ENCODE data around the gene CXCL1.

The CXCL1 gene

DNA sequence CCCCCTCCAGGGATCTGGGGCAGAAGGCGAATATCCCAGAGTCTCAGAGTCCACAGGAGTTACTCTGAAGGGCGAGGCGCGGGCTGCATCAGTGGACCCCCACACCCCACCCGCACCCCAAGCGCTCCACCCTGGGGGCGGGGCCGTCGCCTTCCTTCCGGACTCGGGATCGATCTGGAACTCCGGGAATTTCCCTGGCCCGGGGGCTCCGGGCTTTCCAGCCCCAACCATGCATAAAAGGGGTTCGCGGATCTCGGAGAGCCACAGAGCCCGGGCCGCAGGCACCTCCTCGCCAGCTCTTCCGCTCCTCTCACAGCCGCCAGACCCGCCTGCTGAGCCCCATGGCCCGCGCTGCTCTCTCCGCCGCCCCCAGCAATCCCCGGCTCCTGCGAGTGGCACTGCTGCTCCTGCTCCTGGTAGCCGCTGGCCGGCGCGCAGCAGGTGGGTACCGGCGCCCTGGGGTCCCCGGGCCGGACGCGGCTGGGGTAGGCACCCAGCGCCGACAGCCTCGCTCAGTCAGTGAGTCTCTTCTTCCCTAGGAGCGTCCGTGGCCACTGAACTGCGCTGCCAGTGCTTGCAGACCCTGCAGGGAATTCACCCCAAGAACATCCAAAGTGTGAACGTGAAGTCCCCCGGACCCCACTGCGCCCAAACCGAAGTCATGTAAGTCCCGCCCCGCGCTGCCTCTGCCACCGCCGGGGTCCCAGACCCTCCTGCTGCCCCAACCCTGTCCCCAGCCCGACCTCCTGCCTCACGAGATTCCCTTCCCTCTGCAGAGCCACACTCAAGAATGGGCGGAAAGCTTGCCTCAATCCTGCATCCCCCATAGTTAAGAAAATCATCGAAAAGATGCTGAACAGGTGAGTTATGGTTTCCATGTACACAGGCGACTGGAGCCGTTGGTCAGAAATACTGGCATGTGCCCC is at the start of gene CXCL1:
Gene CXCL1 (plus strand): TSS at position 264 of the 926 bp plus-strand sequence. CDS start 78 bp downstream, at position 342.
- no peak for DNase-seq (ENCODE audit: low read depth)

- DNase-seq (ENCODE audit: low read depth) = no peak
Observed at GRCh38 chr4:73821325-73821724, 47.9 kb upstream of the CXCL1 start.

DNA sequence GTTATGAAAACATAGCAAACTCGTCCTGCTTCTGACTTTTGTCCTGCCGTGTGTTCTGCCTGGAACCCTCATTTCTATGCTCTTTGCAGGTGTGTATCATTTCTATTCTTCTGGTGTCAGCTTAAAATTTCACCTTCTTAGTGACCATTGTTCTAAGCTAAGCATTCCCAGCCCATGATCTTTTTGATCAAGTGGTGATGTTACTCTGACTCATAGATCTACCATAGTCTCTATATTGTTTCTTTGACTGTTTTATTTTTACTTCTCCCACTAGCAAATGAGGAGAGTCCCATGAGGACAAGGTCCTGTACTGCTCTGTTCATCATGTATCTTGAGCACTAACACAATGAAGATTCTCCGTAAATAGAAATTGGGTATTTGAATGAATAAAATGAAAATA is 46.8 kb upstream of the CXCL1 start:
- no peak for DNase-seq (ENCODE audit: low read depth)

GRCh38 chr4:73822812-73823504 is 46.2 kb upstream of the CXCL1 start:
- DNase-seq (ENCODE audit: low read depth) = no peak

DNA sequence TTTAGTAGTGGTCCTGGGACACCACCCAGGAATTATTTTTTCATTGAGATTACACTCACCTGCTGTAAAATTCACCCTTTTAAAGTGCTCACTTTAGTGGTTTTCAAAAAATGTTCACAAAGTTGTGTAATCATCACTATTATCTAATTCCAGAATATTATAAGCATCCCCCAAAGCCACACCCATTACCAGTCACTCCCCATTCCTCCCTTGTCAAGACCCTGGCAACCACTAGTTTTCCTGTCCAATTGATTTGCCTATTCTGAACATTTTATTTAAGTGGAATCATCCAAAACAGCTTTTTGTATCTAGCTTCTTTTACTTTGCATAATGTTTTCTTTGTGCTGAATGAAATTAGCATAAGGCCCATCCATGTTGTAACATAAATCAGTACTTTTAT is 45.4 kb upstream of the CXCL1 start:
- DNase-seq (ENCODE audit: low read depth) = no peak

- DNase-seq (ENCODE audit: low read depth) = no peak
Observed at GRCh38 chr4:73828956-73829355, 40.2 kb upstream of the CXCL1 start.

GRCh38 chr4:73831569-73831968 is 37.6 kb upstream of the CXCL1 start:
- no peak for DNase-seq (ENCODE audit: low read depth)

DNA sequence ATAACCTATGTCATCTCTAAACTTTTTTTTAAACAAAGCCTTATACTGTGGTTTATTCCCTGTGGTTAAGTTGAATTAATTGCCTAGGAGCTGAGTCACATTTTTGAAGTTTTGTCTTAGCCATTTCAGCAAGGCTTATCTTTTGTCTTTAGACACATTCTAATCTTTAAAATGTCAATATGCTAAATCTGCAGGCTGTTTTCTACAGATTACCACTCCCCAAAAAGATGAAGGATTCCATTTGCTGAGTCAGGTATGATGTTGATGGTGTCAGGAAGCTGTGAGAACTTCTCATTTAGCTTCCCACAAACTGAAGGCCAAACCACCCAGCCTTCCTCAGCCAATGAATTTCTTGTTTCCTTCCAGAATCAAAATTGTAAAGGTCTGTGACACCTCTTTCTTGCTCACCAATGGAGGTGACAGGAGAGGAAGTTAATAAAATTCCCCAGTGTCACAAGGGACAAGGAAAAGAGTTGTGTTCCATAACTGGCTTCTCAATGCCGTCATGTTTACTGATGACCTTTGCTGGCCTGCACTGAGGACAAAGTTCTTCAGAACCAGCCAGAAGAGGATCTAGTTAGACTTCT is 36.4 kb upstream of the CXCL1 start:
- no peak for DNase-seq (ENCODE audit: low read depth)

DNA sequence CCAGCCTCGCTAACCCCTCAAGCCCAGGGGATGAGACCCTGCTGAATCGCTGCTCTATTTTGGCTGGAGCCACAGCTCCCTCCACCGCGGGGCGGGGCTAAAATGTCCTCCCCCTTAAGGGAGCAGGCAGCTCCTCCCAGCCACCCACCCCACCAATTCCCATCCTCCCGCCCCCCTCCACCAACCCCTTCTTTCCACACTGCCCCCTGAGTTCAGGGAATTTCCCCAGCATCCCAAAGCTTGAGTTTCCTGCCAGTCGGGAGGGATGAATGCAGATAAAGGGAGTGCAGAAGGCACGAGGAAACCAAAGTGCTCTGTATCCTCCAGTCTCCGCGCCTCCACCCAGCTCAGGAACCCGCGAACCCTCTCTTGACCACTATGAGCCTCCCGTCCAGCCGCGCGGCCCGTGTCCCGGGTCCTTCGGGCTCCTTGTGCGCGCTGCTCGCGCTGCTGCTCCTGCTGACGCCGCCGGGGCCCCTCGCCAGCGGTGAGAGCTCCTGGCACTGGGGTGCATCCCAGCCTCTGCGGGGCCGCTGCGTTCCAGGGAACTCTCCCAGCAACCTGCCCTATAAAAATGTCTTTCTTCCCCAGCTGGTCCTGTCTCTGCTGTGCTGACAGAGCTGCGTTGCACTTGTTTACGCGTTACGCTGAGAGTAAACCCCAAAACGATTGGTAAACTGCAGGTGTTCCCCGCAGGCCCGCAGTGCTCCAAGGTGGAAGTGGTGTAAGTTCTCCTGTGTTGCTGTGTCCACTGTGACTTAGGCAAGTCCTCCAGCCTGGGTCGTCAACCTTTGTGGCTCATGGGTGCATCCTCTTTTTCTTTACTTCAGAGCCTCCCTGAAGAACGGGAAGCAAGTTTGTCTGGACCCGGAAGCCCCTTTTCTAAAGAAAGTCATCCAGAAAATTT is 32.6 kb upstream of the CXCL1 start, which contains the start of gene CXCL6:
Gene CXCL6 (plus strand): TSS at position 306 of the 907 bp plus-strand sequence. CDS start 73 bp downstream, at position 379.
- DNase-seq (ENCODE audit: low read depth) = no peak

DNA sequence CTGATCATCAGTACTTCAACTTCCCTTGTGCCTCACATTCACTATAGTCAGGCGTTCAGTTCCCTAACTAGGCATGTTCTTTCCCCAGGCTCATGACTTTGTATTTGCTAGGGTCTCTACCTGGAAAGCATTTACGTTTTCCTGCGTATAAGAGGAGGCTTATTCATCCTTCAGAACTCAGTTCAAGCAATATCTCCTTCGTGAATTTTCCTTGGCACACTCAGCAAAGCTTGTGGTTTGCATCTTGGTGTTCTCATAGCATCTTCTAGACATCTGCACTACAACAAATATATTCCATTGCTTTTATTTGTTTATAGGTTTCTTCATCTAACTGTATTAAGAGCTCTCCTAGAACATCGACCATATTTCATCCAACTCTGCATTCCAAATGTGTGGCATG is 30.1 kb upstream of the CXCL1 start:
- no peak for DNase-seq (ENCODE audit: low read depth)

GRCh38 chr4:73839715-73840114 is 29.5 kb upstream of the CXCL1 start:
- DNase-seq (ENCODE audit: low read depth) = no peak

GRCh38 chr4:73841243-73841925 is 27.8 kb upstream of the CXCL1 start:
- DNase-seq (ENCODE audit: low read depth) = no peak

DNA sequence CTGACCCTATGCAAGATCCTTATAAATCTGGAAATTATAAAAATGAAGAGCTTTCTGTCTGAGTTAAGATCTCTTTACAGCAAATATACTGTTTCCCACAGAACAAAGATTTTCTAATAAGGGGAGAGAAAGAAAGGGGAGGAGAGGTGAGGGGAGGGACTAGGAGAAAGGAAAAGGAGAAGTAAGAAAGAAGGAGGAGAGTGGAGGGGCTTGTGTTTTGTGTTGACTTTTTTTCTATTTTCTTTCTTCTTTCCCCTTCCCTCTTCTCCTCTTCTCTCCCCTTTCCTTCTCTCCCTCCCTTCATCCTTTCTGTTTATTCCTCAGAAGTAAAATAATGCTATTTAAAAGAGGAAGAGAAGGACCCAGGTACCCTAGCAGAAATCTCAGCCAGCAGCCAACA is 26.5 kb upstream of the CXCL1 start:
- no peak for DNase-seq (ENCODE audit: low read depth)

GRCh38 chr4:73843369-73843768 is 25.8 kb upstream of the CXCL1 start:
- no peak for DNase-seq (ENCODE audit: low read depth)

- DNase-seq (ENCODE audit: low read depth) = no peak
Observed at GRCh38 chr4:73844345-73844744, 24.8 kb upstream of the CXCL1 start.

- DNase-seq (ENCODE audit: low read depth) = no peak
Observed at GRCh38 chr4:73844806-73845205, 24.4 kb upstream of the CXCL1 start.

DNA sequence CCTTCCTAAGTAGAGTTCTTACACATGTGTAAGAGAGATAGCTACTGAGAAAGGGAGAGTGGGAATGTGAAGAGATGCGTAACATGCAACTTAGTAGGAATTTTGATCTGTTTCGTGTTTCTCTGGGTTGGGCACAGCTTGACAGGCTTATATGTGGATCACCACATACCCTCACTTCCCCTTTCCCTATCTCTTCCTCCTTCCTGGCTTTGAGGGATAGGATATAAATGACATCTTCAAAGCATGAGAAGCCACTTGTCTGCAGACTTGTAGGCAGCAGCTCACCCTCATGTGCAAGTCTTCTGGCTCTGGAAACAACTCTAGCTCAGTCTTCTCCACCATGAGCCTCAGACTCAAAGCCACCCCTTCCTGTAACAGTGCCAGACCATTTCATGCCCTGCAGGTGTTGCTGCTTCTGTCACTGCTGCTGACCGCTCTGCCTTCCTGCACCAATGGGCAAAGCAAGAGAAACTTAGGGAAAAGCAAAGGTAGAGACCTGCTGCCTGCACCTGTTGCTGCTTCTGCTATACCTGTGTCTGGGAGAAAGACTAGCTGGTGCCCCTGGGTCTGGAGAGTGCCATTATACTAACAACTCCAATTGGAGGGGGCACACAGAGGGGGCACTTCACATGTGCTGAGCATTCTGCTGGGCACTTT is 21.5 kb upstream of the CXCL1 start:
- no peak for DNase-seq (ENCODE audit: low read depth)

DNA sequence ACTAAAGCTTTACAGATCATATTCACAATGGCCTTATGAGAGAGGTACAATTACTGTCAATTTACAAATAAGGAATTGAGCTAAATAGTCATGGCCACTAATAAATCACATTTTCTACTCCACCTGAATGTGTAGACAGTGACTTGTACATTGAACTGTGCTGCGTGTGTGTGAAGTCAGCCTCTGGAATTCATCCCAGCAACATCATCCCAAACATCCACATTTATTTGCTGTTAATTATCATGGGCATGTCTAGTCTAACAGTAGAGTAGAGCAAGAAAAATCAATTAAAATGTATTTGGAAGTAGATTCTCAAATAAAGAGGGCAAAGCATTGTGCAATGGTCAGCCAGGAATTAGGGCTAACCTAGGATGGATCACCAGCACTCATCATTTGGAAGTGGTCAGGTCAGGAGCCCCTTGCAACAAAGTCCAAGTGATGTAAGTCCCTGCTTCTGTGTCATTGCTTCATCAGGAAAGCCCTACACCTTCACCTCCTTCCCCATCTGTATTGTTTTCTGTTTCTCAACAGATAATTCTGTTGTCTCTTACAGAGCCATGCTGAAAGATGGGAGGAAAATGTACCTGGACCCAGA is 20.9 kb upstream of the CXCL1 start:
- DNase-seq (ENCODE audit: low read depth) = no peak

- no peak for DNase-seq (ENCODE audit: low read depth)
Observed at GRCh38 chr4:73850261-73850970, 18.8 kb upstream of the CXCL1 start.

DNA sequence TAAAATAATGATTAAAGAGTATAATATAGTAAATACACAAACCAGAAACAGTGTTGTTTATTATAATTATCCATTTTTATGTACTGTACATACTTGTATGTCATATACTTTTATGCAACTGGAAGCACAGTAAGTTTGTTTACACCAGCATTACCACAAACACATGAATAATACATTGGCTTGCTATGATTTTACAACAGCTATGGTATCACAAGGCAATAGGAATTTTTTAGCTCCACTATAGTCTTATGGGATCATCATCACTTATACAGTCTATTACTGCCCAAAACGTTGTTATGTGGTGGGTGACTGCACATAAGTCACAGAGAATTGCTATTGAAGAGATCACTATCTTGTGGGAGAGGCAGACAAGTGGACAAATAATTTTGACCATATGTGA is 17.9 kb upstream of the CXCL1 start:
- no peak for DNase-seq (ENCODE audit: low read depth)
